Rectal smooth muscle tissue (tissue), 1 donor: ENCODE data around the gene TGFBR3.

ENCODE experiments used
- H3K27ac ChIP-seq: one replicate; pipeline ENCODE4 v1.7.0; 2013; ENCODE audit warnings: low read depth, low read length, inconsistent platforms
- H3K27me3 ChIP-seq: one replicate; pipeline ENCODE4 v1.7.0; 2013; ENCODE audit warnings: low read length; ENCODE audit not compliant: control insufficient read depth, insufficient read depth
- H3K36me3 ChIP-seq: one replicate; pipeline ENCODE4 v1.7.0; 2013; ENCODE audit warnings: low read length; ENCODE audit not compliant: control insufficient read depth, insufficient read depth
- H3K4me1 ChIP-seq: one replicate; pipeline ENCODE4 v1.7.0; 2013; ENCODE audit warnings: low read length; ENCODE audit not compliant: control insufficient read depth, insufficient read depth
- H3K4me3 ChIP-seq: one replicate; pipeline ENCODE4 v1.7.0; 2013; ENCODE audit warnings: low read length
- H3K9ac ChIP-seq: one replicate; pipeline ENCODE4 v1.7.0; 2013; ENCODE audit warnings: low read length

TGFBR3 gene

DNA sequence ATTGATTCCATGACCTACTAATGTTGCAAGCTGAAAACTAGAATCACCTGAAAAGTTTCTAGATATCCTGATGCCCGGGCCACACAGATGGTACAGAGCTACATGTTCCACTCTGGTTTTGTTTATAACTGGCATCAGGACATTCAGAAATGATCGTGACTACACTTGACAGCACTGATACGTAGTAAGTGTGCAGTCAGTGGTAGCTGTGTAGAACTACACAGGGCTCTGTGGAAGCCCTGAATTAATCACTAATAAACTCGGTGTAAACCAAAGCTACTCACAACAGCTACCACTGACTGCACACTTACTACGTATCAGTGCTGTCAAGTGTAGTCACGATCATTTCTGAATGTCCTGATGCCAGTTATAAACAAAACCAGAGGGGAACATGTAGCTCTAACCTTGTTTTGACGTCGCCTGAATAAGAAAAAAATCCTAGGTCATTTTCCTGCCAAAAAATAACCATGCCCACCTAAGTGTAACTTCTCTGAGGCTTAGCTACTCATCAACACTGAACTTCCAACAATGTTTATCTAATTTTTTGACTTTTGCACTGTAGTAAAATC lies 149.7 kb downstream of the TGFBR3 start:
- no peak overlapping the region for H3K9ac ChIP-seq
- H3K4me1 ChIP-seq: peaks cover 42% of the 10 kb centered on the region
- H3K4me3 ChIP-seq: no peak overlapping the region
- peak overlapping the region; percentile 95 for H3K27ac ChIP-seq
- H3K27me3 ChIP-seq: no peaks in the 10 kb centered on the region
- no peaks in the 10 kb centered on the region for H3K36me3 ChIP-seq

DNA sequence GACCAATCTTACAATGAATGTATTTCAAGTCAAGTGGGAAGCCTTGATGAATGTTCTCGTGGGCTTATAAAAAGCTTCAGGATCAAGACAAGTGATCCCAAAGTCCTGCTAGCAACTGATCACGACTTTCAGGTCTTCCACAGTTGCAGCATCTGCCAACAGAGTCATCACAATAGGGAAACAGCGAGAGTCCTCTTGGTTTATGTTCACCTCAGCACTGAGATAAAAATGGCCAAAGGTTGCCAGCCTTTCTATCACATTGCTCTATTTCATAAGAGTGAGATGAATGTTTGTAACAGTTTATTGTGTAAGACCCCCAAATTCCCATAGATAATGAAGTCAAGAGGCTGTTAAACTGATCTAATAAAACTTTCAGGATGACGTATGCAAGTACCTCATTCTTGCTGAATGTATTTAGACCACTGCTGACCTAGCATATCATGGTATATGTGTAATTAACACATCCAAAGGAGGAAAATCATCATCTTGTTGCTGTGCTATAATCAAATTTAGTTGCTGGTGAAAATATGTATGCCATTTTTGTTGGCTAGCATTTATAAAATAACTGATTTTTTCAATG lies 150.6 kb downstream of the TGFBR3 start:
- no peaks in the 10 kb centered on the region for H3K27me3 ChIP-seq
- peaks cover 44% of the 10 kb centered on the region for H3K4me1 ChIP-seq
- no peak overlapping the region for H3K4me3 ChIP-seq
- no peaks in the 10 kb centered on the region for H3K36me3 ChIP-seq
- no peak overlapping the region for H3K9ac ChIP-seq
- peak overlapping the region; percentile 95 for H3K27ac ChIP-seq

DNA sequence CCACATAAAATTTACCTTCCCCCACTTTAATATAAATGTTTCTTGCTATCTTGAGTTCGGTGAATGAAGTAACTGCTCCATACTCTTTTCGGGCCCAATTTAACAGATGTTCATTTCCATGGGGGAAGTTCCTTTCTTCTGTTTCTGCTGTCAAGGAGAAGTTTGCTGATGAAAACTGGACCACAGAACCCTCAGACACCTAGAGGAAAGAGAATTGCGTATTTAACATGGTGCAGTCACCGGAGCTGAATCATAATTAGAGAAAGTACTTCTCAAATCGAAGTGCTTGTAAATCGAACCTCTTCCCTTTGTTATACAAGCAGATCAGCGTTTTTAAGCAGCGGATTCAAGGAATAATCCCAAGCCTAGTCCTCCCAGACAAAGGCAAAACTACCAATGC lies 151.2 kb downstream of the TGFBR3 start:
- peaks cover 44% of the 10 kb centered on the region for H3K4me1 ChIP-seq
- no peak overlapping the region for H3K4me3 ChIP-seq
- H3K27ac ChIP-seq: peak overlapping the region; percentile 95
- no peaks in the 10 kb centered on the region for H3K27me3 ChIP-seq
- no peak overlapping the region for H3K9ac ChIP-seq
- H3K36me3 ChIP-seq: no peaks in the 10 kb centered on the region

DNA sequence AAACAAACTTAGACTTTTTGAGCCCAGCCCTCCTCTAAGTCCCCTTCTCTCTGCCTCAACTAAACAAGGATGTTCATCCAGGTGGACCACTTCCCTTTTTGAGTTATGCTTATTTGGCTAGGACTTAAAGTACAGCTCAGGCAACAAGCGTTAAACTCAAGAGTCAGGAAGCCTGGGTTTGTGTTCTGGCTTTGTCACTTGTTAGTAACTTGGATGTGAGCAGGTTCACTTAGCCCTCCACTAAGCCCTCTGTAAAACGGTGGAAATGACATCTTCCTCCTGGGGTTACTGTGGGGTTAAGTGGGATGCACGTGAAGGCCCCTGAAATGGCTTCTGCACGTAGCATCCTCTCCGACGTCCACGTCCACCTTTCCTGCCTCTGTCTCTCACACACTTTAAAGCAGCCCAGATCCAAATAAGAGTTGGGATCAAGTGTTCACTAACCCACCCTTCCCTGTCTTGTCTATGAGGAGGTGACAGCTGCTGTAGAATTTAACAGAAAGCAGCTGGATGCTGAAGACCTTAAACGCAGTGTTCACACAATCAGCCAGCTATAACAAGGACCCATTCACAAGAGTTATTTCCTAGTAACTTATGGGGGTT lies 152.7 kb downstream of the TGFBR3 start:
- H3K27me3 ChIP-seq: no peaks in the 10 kb centered on the region
- H3K4me1 ChIP-seq: peaks cover 44% of the 10 kb centered on the region
- H3K4me3 ChIP-seq: no peak overlapping the region
- H3K9ac ChIP-seq: no peak overlapping the region
- peak overlapping the region; percentile 61 for H3K27ac ChIP-seq
- H3K36me3 ChIP-seq: no peaks in the 10 kb centered on the region

DNA sequence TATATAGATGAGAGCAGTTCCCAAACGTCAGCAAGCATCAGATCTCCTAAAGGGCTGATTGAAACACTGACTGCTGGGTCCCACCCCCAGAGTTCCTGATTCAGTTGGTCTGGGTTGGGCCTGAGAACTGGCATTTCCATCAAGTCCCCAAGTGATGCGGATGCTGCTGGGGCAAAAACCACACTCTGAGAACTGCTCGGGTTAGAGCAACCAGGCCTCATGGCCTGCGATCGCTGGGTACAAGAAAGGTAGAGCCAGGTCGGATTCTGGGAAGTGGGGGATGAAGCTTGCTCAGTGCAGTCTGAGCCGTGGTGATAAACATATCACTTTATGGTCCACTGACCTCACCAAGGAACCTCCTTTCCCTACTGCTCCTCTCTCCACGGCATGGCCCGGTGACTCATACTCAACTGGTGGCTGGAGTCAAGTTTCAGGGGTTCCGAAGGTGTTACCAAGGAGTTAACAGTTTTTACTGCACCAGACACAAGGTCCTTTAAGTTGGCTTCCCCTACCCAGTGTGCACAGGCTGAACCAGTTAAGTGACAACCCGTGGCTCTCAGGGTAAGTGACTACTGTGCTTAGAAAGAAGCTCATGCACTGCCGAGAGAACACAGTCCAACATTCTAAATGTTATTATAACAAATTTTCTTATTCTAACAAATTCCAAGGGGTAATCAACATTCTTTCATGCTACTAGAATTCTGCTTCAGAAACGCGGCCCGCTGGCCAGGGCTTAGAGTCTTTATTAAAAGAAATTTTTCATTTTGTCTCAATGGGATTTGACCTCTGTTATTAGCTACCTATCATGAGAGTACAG lies 153.5 kb downstream of the TGFBR3 start:
- no peak overlapping the region for H3K9ac ChIP-seq
- H3K4me3 ChIP-seq: no peak overlapping the region
- peaks cover 47% of the 10 kb centered on the region for H3K4me1 ChIP-seq
- peak overlapping the region; percentile 61 for H3K27ac ChIP-seq
- H3K27me3 ChIP-seq: no peaks in the 10 kb centered on the region
- H3K36me3 ChIP-seq: no peaks in the 10 kb centered on the region

DNA sequence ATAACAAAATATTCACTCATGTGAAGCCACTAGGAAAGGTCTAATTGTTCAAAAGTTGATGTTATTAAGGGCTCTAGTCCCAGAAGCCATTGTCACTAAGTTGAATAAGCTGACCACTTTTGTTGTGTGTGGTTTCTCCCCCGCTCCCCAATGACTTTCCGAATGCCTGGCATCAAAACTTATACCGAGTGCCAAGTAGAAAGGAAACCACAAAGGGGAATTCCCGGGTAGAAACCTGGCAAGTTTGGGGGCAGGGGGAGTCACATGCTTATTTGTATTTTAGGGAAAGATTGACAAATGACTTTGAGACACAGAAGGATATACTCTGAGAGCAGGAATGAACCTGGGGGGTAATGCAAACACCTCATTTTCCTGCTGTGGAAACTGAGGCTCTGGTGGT lies 154.1 kb downstream of the TGFBR3 start:
- peaks cover 47% of the 10 kb centered on the region for H3K4me1 ChIP-seq
- H3K27me3 ChIP-seq: no peaks in the 10 kb centered on the region
- peak overlapping the region; percentile 57 for H3K27ac ChIP-seq
- H3K4me3 ChIP-seq: no peak overlapping the region
- no peaks in the 10 kb centered on the region for H3K36me3 ChIP-seq
- H3K9ac ChIP-seq: no peak overlapping the region

DNA sequence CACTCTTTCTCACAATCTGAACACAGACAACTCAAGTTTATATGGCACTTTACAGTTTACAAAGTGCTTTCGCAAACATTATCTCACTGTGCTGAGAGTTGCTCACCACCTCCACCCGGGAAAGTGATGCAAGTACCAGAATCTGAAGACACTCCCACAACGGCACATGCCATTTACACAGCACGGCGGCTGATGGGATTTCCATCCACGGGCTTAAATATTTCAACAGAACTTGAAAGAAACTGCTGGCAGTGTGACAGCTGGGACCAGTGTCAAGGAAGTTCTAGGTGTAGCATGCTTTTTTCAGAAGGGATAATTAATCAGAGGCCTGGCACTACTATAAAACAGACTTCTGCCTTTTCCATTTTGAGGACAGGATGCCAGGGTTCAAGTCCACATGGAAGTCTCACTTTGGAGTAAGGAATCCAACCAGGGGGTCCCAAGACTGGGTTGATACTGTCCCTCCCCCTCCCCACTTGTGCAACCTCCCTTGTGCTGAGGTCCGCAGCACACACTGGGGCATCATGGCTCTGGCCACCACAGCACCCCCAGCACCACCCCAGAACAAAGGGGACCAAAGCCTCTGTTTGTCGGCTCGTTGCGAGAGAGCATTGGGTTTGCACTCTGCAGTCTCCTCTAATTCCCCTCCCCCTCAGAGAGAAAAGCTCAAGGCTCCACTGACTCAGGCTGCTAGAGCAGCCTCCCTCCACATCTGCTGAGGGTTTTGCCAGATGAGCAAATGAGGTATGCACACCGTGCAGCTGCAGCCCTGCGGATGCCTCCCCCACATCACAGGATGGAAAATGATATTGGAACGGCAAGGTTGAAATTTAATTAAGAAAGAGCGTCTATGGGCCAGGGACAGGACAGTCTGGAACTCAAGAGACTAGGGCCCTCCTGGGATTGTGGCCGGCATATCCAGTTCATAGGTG lies 154.9 kb downstream of the TGFBR3 start:
- Histone ChIP-seq H3K4me1 (peaks cover 49% of the 10 kb centered on the region), H3K9ac (no peak overlapping the region), H3K4me3 (no peak overlapping the region), H3K27ac (peak overlapping the region; percentile 57), H3K27me3 (no peaks in the 10 kb centered on the region), H3K36me3 (no peaks in the 10 kb centered on the region)

DNA sequence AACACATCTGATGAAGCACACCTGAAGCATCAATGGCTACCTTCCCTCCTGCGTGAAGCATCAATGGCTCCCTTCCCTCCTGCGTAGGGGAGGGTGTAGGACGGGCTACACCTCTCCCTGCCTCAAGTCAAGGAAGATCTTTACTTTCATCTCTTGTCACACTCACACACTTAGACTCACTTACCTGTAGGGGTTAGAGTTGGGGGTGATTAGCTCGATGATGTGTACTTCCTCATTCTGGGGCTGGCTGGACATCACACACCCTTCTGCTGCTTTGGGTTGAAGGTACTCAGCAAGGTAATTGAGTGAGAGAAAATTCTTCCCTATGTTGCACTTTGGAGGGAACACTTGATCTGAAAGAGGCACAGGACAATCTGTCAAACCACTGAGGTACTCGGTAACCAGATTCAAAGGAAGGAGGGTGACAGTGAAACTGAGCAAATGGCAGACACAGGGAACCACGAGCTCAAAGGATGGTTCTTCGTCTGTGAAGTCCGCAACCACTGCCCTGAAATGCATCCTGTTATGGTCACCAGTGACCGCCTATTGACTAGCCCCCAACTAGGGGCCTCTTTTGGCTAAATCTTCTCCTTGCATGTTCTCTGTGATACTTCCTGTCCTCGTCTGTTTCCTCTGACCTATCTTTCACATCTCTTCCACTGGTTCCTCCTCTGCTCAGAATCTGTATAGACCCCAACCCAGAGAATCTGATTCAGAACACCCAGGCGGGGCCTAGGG lies 156.2 kb downstream of the TGFBR3 start:
- Histone ChIP-seq H3K27ac (peak overlapping the region; percentile 57), H3K36me3 (no peaks in the 10 kb centered on the region), H3K4me1 (peaks cover 52% of the 10 kb centered on the region)

DNA sequence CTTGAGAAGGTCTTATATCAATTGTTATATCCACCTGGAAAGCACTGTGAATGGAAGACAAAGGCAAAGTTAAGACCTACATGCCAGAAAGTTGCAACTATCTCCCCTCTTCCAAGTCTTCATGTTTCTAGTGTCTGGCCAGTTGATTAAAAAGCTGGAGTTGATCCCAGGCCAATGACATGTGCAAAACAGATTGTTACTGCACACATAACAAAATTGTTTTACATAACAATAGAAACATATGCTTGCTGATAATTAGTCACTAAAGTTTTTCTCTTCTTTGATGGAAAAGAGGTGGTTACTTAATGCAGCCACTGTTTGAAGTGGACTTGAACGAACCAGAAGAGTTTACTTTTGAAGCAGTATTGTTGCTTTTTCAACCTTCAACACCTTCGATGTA lies 158.2 kb downstream of the TGFBR3 start:
- Histone ChIP-seq H3K27ac (peak overlapping the region; percentile 91), H3K36me3 (no peaks in the 10 kb centered on the region), H3K27me3 (no peaks in the 10 kb centered on the region), H3K9ac (no peak overlapping the region), H3K4me3 (no peak overlapping the region), H3K4me1 (peaks cover 53% of the 10 kb centered on the region)

More for the DNA sequence above, 156.2 kb downstream of the TGFBR3 start:
- H3K9ac ChIP-seq: no peak overlapping the region
- no peaks in the 10 kb centered on the region for H3K27me3 ChIP-seq
- H3K4me3 ChIP-seq: no peak overlapping the region

DNA sequence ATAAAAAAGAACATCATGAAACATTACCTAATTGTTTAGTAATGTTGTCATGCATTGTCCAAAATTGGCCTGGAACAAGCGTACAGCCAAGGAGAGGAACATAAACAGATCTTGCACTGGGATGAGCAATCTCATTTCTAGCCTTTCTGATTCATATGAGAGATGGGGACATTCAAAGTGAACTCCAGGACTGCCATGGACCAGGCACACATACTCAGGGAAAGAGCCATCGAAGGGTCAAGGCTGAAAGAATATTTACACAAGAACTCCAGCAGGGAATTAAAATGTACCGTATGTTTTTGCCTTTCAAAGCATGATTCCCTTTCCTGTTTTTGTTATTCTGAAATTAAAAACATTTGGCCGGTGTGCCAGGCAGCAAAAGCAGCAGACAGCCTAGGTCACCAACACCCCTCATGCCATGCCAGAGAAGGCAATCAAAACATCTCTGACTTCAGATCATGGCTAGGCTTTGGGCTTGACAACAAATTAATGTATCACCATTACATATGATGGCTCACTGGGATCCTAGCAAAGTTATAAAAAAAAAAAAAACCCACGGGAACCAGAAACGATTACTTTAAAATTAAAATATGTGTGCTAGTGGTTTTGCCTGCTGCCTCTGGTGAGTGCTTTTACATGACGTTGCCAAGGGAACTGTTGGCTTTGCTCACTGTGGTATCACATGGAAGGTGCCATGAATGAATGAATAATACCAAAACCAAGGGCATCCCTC lies 159.8 kb downstream of the TGFBR3 start:
- no peaks in the 10 kb centered on the region for H3K36me3 ChIP-seq
- peaks cover 38% of the 10 kb centered on the region for H3K4me1 ChIP-seq
- peak overlapping the region; percentile 91 for H3K27ac ChIP-seq
- H3K27me3 ChIP-seq: no peaks in the 10 kb centered on the region
- no peak overlapping the region for H3K4me3 ChIP-seq
- no peak overlapping the region for H3K9ac ChIP-seq

DNA sequence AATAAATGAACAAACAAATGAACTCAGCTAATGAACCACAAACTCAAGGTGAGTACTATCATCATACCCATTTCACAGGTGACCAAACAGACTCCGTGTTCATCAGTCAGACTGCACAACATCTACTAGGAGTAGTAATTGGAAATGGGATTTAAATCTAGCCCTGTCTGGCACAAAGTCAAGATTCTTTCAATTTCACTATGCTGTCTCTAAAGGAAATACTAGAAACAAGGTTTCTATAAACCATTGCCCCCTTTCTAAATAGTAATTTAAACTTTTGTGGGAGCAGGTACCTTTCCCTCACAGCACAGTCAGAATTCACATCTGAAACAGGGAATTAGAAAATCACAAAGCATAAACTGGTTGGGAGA lies 160.3 kb downstream of the TGFBR3 start:
- Histone ChIP-seq H3K27ac (peak overlapping the region; percentile 91), H3K36me3 (no peaks in the 10 kb centered on the region), H3K27me3 (no peaks in the 10 kb centered on the region), H3K4me1 (peaks cover 35% of the 10 kb centered on the region), H3K4me3 (no peak overlapping the region), H3K9ac (no peak overlapping the region)
